K562 (cell line): Measurements from ENCODE around the gene ARHGAP26. TPM values are rescaled to one million over a fixed set of nuclear protein-coding genes. Genes with fewer than 3 reads are reported as not detected.

Experiments
- ATAC-seq: fragments of 200-7000 bp; cut with Tn5 transposase; 3 replicates; pipeline ENCODE4 v1.9.1; 2020; ENCODE audit warnings: moderate library complexity
- BruUV-seq: library from RNA; stranded (reverse); fragments of 400-500 nt; replicated peaks from 2 replicates; lab custom pipeline; 2021; lab: Mats Ljungman, UMichigan
- CTCF ChIA-PET: fragments of 300-600 bp; formaldehyde crosslinking; extraction: SDS; loops from one replicate; lab custom pipeline; 2021; ENCODE audit warnings: low intra/inter-chr PET ratio; lab: Yijun Ruan, JAX
- POLR2A ChIA-PET: fragments of 300-600, 350-650 bp; sonication (Branson Sonifier 250); formaldehyde crosslinking; extraction: SDS; loops from one replicate; lab custom pipeline; 2021; ENCODE audit warnings: antibody characterized with exemption, inconsistent platforms; lab: Yijun Ruan, JAX
- DNase-seq, 4 experiments: peaks; one replicate each; pipeline versions ENCODE4 v3.0.0 to v3.0.0-alpha.2; 2011 to 2018; ENCODE audit warnings: low spot score in 3 of 4, mixed read lengths in 3 of 4; ENCODE audit errors: extremely low read depth in 1 of 4
- FAIRE-seq: peaks from 2 replicates; lab custom pipeline; 2011; peaks lifted over from hg19 to GRCh38; lab: Jason Lieb, UNC
- H2AFZ ChIP-seq: 2 replicates; pipeline ENCODE4 v1.6.0; 2011; ENCODE audit warnings: low read depth, low read length, control low read depth, inconsistent platforms
- H3K27ac ChIP-seq: fragments of 200-600 bp; 3 replicates; pipeline ENCODE4 v1.8.0; 2011; ENCODE audit warnings: low read depth, mild to moderate bottlenecking, control low read depth, inconsistent platforms, low read length, moderate library complexity, mixed read lengths; ENCODE audit errors: extremely low read depth
- H3K27me3 ChIP-seq, 2 experiments: fragments of 300-600 bp in 1 of 2; 2 replicates in 1 of 2; 3 replicates in 1 of 2; pipeline versions ENCODE4 v1.6.0 to v1.8.0; 2011; ENCODE audit warnings: inconsistent platforms in 2 of 2, low read length in 2 of 2, mild to moderate bottlenecking in 1 of 2, mixed read lengths in 1 of 2, moderate library complexity in 1 of 2; ENCODE audit not compliant: control insufficient read depth in 2 of 2, insufficient read depth in 2 of 2
- H3K36me3 ChIP-seq: fragments of 300-600 bp; 3 replicates; pipeline ENCODE4 v1.8.0; 2011; ENCODE audit warnings: mild to moderate bottlenecking, low read length, inconsistent platforms; ENCODE audit not compliant: control insufficient read depth, insufficient read depth
- H3K4me1 ChIP-seq, 2 experiments: fragments of 200-600 bp in 1 of 2; replicated peaks in 1 of 2; 2 replicates in 1 of 2; 3 replicates in 1 of 2; pipeline versions ENCODE4 v1.5.1 to v1.8.0; 2011; ENCODE audit warnings: inconsistent platforms in 2 of 2, low read length in 2 of 2, mild to moderate bottlenecking in 1 of 2, mixed read lengths in 1 of 2, moderate library complexity in 1 of 2; ENCODE audit not compliant: control insufficient read depth in 2 of 2, insufficient read depth in 2 of 2
- H3K4me2 ChIP-seq: 2 replicates; pipeline ENCODE4 v1.6.1; 2011; ENCODE audit warnings: low read length, control low read depth, inconsistent platforms, mixed read lengths; ENCODE audit not compliant: insufficient read depth
- H3K4me3 ChIP-seq: fragments of 200-600 bp; sonication (generic), shearing (Covaris generic); 2 replicates; pipeline ENCODE4 v1.5.1; 2016; ENCODE audit warnings: control low read depth, inconsistent platforms
- H3K79me2 ChIP-seq: fragments of 200-600 bp; 3 replicates; pipeline ENCODE4 v1.8.0; 2011; ENCODE audit warnings: low read length, inconsistent platforms; ENCODE audit not compliant: control insufficient read depth, insufficient read depth
- H3K9ac ChIP-seq, 2 experiments: 2 replicates each; pipeline versions ENCODE4 v1.6.0 to v1.6.1; 2011; ENCODE audit warnings: low read depth in 2 of 2, low read length in 2 of 2, control low read depth in 1 of 2, inconsistent platforms in 1 of 2, mild to moderate bottlenecking in 1 of 2, mixed read lengths in 1 of 2; ENCODE audit not compliant: insufficient read depth in 1 of 2
- H3K9me1 ChIP-seq: one replicate; pipeline ENCODE4 v1.6.0; 2011; ENCODE audit warnings: inconsistent platforms, mild to moderate bottlenecking, low read length, moderate library complexity; ENCODE audit not compliant: control insufficient read depth, insufficient read depth
- H3K9me3 ChIP-seq: replicated peaks from 2 replicates; pipeline ENCODE4 v1.5.1; 2011; ENCODE audit warnings: low read depth, low read length, inconsistent platforms; ENCODE audit not compliant: control insufficient read depth, insufficient read depth
- H4K20me1 ChIP-seq: replicated peaks from 2 replicates; pipeline ENCODE4 v1.6.1; 2011; ENCODE audit warnings: low read length, inconsistent platforms, mixed read lengths; ENCODE audit not compliant: control insufficient read depth, insufficient read depth
- MAFG ChIP-seq: fragments of 450-650 bp; conservative IDR thresholded peaks from 2 replicates; pipeline ENCODE4 v1.6.1; 2016; ENCODE audit warnings: missing genetic modification characterization, missing compliant biosample characterization
- SP1 ChIP-seq: sonication (generic); formaldehyde crosslinking; IDR thresholded peaks from 2 replicates; pipeline ENCODE4 v1.8.1; 2022; ENCODE audit warnings: mild to moderate bottlenecking, missing genetic modification reagents
- WGBS: fragments of 100-300 bp; shearing (Covaris generic); methylation state at CpG from one replicate; pipeline ENCODE4 v1.1.6; 2016; ENCODE audit warnings: low coverage, mixed read lengths; ENCODE audit not compliant: insufficient coverage; ENCODE audit errors: missing lambda C conversion rate; 5-methylcytosine and 5-hydroxymethylcytosine counted together
- in situ Hi-C: fragments of 300-500 bp; cut with MboI; formaldehyde crosslinking; loops from 4 replicates; pipeline ENCODE4 v1.15.0; 2018; ENCODE audit warnings: inconsistent platforms, mixed read lengths
- intact Hi-C: fragments of 100-400 bp; cut with micrococcal nuclease; formaldehyde crosslinking; loops from 2 replicates; pipeline ENCODE4 v1.14.2; 2022
- polyA plus RNA-seq, 8 experiments: library from polyadenylated mRNA; depleted of rRNA in 4 of 8; stranded (reverse) in 5 of 8; unstranded in 3 of 8; fragments of >200 nt; fragmentation: Nextera tagmentation in 2 of 8; fragmentation: Illumina TruSeq in 1 of 8; extraction: Ambion mirVana in 2 of 8; extraction: Trizol in 1 of 8; gene quantifications; 2 replicates each; pipeline versions ENCODE4 v1.2.1 to v1.2.3, GENCODE V29; 2011 to 2014; ENCODE audit warnings: inconsistent platforms in 1 of 8, missing spikeins in 1 of 8
- total RNA-seq, 7 experiments: library from RNA; depleted of rRNA in 6 of 7; stranded (reverse); fragments of >200 nt in 6 of 7; fragmentation: Illumina TruSeq in 2 of 7; extraction: Trizol in 2 of 7; gene quantifications; 2 replicates each; pipeline versions ENCODE4 v1.2.1 to v1.2.3, GENCODE V29; 2011 to 2021; ENCODE audit warnings: low replicate concordance in 1 of 7
- TF ChIP-seq, protein P1 (sequence below): sonication (generic); formaldehyde crosslinking; IDR thresholded peaks from 2 replicates; pipeline ENCODE4 v1.8.1; 2022; ENCODE audit warnings: missing genetic modification reagents
- TF ChIP-seq, protein P2 (sequence below): fragments of 250-450 bp; sonication (Bioruptor Pico); IDR thresholded peaks from 2 replicates; pipeline ENCODE4 v1.4.0; 2020; ENCODE audit warnings: mild to moderate bottlenecking, moderate library complexity
- TF ChIP-seq, protein P3 (sequence below): fragments of 450-650 bp; IDR thresholded peaks from 2 replicates; pipeline ENCODE4 v1.7.0; 2016; ENCODE audit warnings: borderline replicate concordance

The ARHGAP26 gene
- total and polyA plus RNA-seq, 9 of the 15 experiments (the other 6 are each of a cell fraction or from before 2014, with no cell fraction given), result 0.13 to 1.1 (median 0.55) TPM

DNA sequence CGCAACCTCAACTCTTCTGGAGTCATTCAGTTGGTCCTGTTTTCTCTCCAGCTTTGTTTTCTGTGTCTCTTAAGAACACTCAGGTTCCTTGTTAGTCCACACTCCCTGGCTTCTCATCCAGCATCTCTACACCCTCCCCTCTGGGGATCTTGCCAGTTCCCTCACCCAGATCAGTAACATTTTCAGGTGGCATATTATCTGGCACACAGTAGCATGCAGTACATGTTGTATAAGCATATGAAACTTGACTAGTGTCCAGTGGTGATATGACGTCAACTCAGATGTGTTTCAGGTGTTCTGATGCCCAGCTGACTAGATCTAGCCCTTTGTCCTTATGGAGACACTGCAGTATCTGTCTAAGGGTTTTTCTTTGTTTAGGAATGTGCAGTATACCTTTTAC is 184.3 kb downstream of the ARHGAP26 start:
- DNase-seq (no peak), ATAC-seq (no peak), FAIRE-seq (no peak)
- BruUV-seq, result no TSS peak
- H3K79me2 ChIP-seq, result no peaks in the 10 kb centered on the region
- no peaks in the 10 kb centered on the region; a peak in 1 of 5 replicates for H3K27me3 ChIP-seq
- H3K36me3 ChIP-seq, result no peaks in the 10 kb centered on the region
- no peak overlapping the region for H2AFZ ChIP-seq
- H4K20me1 ChIP-seq, result no peaks in the 10 kb centered on the region
- TF ChIP-seq, protein P1, sequence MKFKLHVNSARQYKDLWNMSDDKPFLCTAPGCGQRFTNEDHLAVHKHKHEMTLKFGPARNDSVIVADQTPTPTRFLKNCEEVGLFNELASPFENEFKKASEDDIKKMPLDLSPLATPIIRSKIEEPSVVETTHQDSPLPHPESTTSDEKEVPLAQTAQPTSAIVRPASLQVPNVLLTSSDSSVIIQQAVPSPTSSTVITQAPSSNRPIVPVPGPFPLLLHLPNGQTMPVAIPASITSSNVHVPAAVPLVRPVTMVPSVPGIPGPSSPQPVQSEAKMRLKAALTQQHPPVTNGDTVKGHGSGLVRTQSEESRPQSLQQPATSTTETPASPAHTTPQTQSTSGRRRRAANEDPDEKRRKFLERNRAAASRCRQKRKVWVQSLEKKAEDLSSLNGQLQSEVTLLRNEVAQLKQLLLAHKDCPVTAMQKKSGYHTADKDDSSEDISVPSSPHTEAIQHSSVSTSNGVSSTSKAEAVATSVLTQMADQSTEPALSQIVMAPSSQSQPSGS (CRISPR knock-in tag), result no peak
- TF ChIP-seq MAFG (tag) (no peak), SP1 (CRISPR knock-in tag) (no peak)
- TF ChIP-seq, protein P2, sequence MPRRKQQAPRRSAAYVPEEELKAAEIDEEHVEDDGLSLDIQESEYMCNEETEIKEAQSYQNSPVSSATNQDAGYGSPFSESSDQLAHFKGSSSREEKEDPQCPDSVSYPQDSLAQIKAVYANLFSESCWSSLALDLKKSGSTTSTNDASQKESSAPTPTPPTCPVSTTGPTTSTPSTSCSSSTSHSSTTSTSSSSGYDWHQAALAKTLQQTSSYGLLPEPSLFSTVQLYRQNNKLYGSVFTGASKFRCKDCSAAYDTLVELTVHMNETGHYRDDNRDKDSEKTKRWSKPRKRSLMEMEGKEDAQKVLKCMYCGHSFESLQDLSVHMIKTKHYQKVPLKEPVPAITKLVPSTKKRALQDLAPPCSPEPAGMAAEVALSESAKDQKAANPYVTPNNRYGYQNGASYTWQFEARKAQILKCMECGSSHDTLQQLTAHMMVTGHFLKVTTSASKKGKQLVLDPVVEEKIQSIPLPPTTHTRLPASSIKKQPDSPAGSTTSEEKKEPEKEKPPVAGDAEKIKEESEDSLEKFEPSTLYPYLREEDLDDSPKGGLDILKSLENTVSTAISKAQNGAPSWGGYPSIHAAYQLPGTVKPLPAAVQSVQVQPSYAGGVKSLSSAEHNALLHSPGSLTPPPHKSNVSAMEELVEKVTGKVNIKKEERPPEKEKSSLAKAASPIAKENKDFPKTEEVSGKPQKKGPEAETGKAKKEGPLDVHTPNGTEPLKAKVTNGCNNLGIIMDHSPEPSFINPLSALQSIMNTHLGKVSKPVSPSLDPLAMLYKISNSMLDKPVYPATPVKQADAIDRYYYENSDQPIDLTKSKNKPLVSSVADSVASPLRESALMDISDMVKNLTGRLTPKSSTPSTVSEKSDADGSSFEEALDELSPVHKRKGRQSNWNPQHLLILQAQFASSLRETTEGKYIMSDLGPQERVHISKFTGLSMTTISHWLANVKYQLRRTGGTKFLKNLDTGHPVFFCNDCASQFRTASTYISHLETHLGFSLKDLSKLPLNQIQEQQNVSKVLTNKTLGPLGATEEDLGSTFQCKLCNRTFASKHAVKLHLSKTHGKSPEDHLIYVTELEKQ (CRISPR knock-in tag), result no peak
- TF ChIP-seq, protein P3, sequence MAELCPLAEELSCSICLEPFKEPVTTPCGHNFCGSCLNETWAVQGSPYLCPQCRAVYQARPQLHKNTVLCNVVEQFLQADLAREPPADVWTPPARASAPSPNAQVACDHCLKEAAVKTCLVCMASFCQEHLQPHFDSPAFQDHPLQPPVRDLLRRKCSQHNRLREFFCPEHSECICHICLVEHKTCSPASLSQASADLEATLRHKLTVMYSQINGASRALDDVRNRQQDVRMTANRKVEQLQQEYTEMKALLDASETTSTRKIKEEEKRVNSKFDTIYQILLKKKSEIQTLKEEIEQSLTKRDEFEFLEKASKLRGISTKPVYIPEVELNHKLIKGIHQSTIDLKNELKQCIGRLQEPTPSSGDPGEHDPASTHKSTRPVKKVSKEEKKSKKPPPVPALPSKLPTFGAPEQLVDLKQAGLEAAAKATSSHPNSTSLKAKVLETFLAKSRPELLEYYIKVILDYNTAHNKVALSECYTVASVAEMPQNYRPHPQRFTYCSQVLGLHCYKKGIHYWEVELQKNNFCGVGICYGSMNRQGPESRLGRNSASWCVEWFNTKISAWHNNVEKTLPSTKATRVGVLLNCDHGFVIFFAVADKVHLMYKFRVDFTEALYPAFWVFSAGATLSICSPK, result no peak
- in situ Hi-C loops (no loop called here), intact Hi-C loops (no loop called here)
- no peak overlapping the region for H3K9ac ChIP-seq
- H3K4me1 ChIP-seq, result no peaks in the 10 kb centered on the region
- H3K9me3 ChIP-seq, result no peaks in the 10 kb centered on the region
- H3K27ac ChIP-seq, result no peak overlapping the region
- ChIA-PET POLR2A (no interaction called here), CTCF (no interaction called here)
- H3K9me1 ChIP-seq, result no peaks in the 10 kb centered on the region
- 0% methylated on average over 2 of the region's 2 CpGs for WGBS
- H3K4me3 ChIP-seq, result no peak overlapping the region
- H3K4me2 ChIP-seq, result no peak overlapping the region
